ENCODE results near the gene RPTOR.

RPTOR gene

GRCh38 chr17:80754846-80755245 lies 210.2 kb downstream of the RPTOR start:
- TF ChIP-seq, protein P1, sequence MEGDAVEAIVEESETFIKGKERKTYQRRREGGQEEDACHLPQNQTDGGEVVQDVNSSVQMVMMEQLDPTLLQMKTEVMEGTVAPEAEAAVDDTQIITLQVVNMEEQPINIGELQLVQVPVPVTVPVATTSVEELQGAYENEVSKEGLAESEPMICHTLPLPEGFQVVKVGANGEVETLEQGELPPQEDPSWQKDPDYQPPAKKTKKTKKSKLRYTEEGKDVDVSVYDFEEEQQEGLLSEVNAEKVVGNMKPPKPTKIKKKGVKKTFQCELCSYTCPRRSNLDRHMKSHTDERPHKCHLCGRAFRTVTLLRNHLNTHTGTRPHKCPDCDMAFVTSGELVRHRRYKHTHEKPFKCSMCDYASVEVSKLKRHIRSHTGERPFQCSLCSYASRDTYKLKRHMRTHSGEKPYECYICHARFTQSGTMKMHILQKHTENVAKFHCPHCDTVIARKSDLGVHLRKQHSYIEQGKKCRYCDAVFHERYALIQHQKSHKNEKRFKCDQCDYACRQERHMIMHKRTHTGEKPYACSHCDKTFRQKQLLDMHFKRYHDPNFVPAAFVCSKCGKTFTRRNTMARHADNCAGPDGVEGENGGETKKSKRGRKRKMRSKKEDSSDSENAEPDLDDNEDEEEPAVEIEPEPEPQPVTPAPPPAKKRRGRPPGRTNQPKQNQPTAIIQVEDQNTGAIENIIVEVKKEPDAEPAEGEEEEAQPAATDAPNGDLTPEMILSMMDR (IDR thresholded peaks at IDR 0.05; ENCODE audit: insufficient read depth, low read length) = no peak
- no peak for TF ChIP-seq REST (IDR thresholded peaks at IDR 0.05; ENCODE audit: insufficient replicate concordance, low read depth)
- no peak for TF ChIP-seq SPI1 (IDR thresholded peaks at IDR 0.05; ENCODE audit: borderline replicate concordance, low read depth)
- TF ChIP-seq GABPA (IDR thresholded peaks at IDR 0.05; ENCODE audit: low read depth) = no peak
- TF ChIP-seq POLR2AphosphoS5 (IDR thresholded peaks at IDR 0.05; ENCODE audit: low read depth) = no peak
- H3K4me3 ChIP-seq (replicated peaks; ENCODE audit: insufficient read depth, low read length) = no peak overlapping the region
- H3K27me3 ChIP-seq (ENCODE audit: insufficient read depth, poor library complexity, severe bottlenecking) = no peaks in the 10 kb centered on the region
- no peak overlapping the region for H3K27ac ChIP-seq (replicated peaks)
- no peak for DNase-seq (ENCODE audit: low read depth in 1 of 2, low spot score in 1 of 2)

- Histone ChIP-seq H3K27me3 (ENCODE audit: insufficient read depth, poor library complexity, severe bottlenecking) (no peaks in the 10 kb centered on the region), H3K4me3 (replicated peaks; ENCODE audit: insufficient read depth, low read length) (no peak overlapping the region), H3K27ac (replicated peaks) (no peak overlapping the region)
- DNase-seq (ENCODE audit: low read depth in 1 of 2, low spot score in 1 of 2) = no peak
- TF ChIP-seq, protein P1 (IDR thresholded peaks at IDR 0.05; ENCODE audit: insufficient read depth, low read length) = no peak
Observed at GRCh38 chr17:80755650-80756405, 211.2 kb downstream of the RPTOR start.

DNA sequence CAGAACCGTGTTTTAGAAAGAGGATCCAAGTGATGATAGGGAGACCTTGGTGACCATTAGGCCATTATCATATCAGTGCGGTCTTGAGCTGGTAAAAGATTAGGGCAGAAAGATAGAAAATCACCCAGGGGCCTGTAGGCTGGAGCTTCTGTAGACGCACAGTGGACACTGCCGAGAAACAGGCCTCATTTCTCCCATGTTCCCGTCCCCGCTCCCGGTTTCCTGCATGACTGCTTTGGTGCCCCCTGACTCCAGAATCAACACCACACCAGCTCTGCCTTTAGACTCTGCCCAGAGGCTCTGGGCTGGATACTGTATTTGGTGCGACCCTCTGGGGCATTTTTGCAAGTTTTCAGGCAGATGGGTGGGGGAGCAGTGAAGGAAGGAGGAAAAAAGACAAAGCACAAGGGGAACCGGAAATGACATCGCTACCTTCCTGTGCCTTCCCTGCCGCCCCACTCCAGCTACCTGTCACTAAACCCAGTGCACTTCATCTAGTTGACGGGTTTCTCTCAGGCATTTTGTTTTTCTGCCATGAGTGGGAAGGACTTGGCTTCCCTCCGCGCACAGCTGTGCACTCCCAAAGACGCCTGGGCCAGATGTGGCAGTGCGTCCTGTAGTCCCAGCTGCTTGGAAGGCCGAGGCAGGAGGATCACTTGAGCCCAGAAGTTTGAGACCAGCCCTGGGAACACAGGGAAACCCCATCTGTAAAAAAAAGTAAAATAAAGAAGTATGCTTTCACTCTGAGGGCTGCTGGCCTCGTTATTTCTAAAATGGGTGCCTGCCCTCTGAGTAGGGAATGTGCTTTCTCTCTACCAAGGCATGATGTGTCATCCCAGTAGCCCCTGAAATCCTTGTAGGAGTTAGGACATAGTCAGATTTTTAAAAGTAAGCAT lies 214.1 kb downstream of the RPTOR start:
- Histone ChIP-seq H3K27ac (replicated peaks) (no peak overlapping the region), H3K4me3 (replicated peaks; ENCODE audit: insufficient read depth, low read length) (no peak overlapping the region), H3K27me3 (ENCODE audit: insufficient read depth, poor library complexity, severe bottlenecking) (no peaks in the 10 kb centered on the region)
- TF ChIP-seq, protein P1 (IDR thresholded peaks at IDR 0.05; ENCODE audit: insufficient read depth, low read length) = no peak
- TF ChIP-seq POLR2AphosphoS5 (IDR thresholded peaks at IDR 0.05; ENCODE audit: low read depth) = no peak
- no peak for TF ChIP-seq REST (IDR thresholded peaks at IDR 0.05; ENCODE audit: insufficient replicate concordance, low read depth)
- TF ChIP-seq GABPA (IDR thresholded peaks at IDR 0.05; ENCODE audit: low read depth) = no peak
- TF ChIP-seq SPI1 (IDR thresholded peaks at IDR 0.05; ENCODE audit: borderline replicate concordance, low read depth) = no peak
- DNase-seq (ENCODE audit: low read depth in 1 of 2, low spot score in 1 of 2) = no peak
